OCI-M1 (cell line): ENCODE measurements around the gene CALHM3.
"Not testable (repeated sequence)": the region's sequence is repeated elsewhere in the genome, so short reads cannot be mapped to it uniquely, and the experiment has no call there.

ENCODE experiments used
- DNase-seq: peaks from one replicate; lab custom pipeline; 2025; lab: John Stamatoyannopoulos, UW

The CALHM3 gene

DNA sequence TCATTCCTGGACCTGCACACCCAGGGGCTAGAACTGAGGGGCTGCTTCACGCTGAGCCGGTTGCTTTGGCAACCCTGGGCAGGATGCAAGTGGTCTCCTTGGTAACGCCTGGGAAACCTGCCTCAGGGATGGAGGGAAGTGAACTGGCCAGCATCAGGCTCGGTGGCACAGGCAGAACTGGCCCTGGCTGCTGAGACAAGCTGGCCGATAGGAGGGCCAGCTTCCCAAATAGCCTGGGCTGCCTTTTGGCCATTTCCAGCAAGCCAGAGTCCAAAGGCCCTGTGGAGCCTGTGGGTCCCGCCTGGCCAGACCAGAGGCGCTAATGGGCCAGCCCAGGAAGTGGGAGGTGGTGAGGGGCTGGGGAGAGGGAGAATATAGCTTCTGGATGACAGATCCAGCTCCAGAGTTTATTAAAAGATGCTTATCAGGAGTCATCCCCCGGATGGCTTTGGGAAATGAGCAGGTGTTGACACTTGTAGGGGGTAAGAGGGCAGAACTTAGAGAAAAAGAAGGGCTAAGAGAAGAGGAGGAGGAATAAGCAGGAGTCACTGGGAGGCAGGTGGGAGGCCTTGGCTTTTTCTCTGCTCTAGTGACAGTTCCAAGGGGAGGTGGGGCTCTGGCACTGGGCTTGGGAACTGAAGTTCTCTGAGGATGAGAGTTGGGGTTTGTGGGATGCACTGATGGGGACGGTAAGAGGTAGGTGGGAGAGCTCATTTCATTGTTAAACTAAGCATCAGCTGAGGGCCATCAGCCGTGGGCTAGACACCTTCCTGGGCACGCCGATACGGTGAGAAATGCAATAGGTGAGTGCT lies 24.0 kb upstream of the CALHM3 start:
- no peak for DNase-seq

DNA sequence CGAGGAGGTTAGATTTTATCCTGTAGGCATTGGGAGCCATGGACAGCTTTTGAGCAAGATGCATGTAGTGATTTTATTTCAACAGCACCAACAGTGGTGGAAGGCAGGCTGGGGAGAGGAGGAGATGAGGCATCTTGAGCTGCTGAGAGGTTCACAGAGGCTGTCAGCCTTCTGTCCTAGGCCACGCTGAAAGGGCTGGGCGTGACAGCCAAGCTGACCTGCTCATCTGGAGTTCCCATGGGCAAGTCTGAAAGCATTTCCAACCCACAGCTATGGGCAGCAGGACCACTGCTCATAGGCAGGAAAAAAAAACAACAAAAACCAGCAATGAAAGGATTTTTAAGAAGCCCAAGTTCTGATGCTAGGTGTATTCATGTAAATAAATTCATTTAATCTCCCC lies 22.1 kb upstream of the CALHM3 start:
- no peak for DNase-seq

DNA sequence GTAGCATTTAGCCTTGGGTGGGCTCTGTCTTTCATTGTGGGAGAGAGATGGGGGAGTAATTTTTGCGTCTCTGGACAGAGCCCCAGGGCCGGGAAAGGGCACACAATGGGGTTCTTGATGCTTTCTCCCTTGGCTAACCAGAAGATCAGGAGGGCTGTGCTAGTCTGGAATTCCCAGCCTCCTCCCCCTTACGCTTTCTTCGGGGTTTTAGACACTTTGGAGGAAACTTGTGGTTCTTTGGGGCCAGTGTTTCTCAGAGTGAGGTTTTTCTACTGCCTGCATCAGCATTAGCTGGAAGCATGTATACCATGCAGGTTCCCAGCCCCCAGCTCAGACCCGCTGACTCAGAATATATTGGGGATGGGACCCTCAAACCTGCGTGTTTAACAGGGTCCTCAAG lies 21.4 kb upstream of the CALHM3 start:
- DNase-seq, result no peak

GRCh38 chr10:103499881-103500280 lies 20.8 kb upstream of the CALHM3 start:
- no peak for DNase-seq

GRCh38 chr10:103498936-103499638 lies 20.0 kb upstream of the CALHM3 start:
- DNase-seq, result no peak

DNA sequence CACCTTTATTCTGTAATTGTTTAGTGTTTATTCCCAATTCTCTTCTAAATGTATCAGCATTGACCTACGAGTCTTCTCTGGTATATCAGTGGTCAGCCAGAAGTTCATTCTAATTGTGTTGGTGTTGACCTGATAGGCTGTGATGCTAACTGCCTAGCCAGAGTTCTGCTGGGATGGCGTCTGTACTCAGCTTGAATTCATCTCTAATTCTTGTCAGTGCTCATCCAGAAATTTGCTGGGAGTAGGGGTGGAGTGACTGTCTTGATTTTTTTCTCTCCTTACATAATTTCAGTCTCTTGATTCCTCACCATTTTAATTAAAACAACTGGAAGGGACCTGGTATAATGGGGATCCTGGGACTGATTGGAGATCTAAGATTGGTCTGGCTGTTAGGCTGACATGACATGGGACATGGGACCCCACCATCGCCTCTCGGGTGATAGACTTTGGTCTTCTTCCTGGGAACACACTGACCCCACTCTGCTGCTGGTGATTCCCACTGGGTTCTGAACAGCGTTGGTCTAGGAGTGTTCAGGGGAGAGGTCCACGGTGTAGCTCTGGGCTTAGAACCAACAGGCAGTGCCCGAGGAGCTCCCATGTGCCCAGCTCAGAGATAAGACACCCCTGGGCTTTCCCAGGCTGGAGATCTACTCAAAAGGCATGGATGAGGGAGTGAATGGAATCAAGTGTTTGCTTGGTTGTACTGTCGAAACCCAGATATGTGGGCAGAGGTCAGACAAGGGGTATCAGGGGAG lies 18.3 kb upstream of the CALHM3 start:
- DNase-seq, result no peak

GRCh38 chr10:103495321-103495720 lies 16.3 kb upstream of the CALHM3 start:
- DNase-seq, result no peak

DNA sequence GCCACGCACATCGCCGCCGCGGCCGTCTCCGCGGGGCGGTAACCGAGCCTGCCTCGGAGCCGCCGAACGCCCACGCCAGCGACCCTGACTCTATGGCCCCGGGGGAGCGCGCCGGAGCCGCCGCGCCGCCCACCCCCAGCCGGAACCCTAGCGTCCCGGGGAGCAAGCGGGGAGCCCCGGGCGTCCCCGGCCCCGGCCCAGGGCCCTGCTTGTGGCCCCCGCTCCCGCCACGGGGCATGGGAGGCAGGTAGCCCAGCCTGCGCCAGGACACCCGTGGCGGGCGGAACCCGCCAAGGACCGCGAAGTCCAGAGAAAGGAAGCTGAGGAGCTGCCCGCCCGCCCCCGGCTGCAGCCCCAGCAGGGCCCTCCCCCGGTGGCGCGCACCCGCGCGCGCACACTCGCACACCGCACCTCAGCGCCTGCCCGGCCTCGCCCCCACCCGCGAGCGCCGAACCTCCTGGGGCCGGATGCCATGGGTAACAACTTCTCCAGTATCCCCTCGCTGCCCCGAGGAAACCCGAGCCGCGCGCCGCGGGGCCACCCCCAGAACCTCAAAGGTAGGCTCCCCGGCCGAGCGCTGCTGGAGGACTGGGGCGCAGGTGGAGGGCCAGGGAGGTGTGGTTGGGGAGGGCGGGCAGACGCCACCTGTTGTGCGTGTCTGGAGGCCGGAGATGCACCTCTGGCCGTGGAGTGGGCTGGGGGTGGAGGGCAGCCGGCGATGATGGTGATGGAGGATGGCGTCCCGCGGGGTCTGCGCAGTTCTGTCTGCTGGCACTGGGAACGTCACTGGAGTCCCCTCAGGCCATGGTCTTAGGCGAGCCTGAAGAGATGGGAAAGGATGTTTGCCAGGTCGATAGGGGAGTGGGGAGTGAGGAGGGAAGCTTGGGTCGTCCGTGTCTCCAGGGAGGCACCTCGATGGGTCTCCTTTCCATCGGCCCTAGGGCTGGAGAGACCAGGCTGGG lies 15.2 kb upstream of the CALHM3 start:
- DNase-seq, result no peak

GRCh38 chr10:103493362-103493915 lies 14.4 kb upstream of the CALHM3 start, which contains the start of gene NEURL1:
Gene NEURL1, plus strand, starts transcription at chr10:103493705. Its CDS starts 683 bp downstream, at chr10:103494388.
- no peak for DNase-seq

DNA sequence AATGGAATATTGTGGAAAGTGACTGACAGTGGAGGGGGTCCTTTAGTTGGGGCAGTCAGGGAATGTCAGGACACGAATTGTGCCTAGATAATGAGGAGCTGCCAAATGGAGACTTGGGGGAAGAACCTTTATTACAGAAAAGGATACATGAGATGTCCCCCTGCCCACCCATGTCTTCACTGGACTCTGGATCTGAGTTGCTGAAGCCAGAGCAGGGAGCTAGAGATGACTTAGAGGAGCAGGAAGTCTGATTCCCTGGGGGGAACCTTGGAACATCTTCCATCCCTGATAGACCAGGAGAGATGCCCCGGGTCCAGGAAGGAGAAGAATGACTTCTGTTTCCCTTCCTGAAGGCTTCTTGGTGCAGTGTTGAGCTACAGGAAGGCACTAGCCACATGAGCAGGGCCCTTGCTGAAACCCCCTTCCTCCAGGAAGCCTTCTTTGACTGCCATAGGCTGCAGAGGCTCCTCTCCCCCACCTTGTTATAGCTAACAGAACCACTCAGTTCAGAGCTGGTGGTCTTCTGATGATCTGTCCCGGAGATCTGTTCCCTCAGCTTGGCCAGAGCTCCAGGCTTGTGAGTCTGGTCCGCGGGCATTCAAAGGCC lies 13.7 kb upstream of the CALHM3 start:
- DNase-seq, result no peak

GRCh38 chr10:103491729-103492364 lies 12.8 kb upstream of the CALHM3 start:
- DNase-seq, result no peak

GRCh38 chr10:103490986-103491314 lies 11.9 kb upstream of the CALHM3 start:
- DNase-seq, result no peak

GRCh38 chr10:103487410-103487708 lies 8.3 kb upstream of the CALHM3 start:
- no peak for DNase-seq

DNA sequence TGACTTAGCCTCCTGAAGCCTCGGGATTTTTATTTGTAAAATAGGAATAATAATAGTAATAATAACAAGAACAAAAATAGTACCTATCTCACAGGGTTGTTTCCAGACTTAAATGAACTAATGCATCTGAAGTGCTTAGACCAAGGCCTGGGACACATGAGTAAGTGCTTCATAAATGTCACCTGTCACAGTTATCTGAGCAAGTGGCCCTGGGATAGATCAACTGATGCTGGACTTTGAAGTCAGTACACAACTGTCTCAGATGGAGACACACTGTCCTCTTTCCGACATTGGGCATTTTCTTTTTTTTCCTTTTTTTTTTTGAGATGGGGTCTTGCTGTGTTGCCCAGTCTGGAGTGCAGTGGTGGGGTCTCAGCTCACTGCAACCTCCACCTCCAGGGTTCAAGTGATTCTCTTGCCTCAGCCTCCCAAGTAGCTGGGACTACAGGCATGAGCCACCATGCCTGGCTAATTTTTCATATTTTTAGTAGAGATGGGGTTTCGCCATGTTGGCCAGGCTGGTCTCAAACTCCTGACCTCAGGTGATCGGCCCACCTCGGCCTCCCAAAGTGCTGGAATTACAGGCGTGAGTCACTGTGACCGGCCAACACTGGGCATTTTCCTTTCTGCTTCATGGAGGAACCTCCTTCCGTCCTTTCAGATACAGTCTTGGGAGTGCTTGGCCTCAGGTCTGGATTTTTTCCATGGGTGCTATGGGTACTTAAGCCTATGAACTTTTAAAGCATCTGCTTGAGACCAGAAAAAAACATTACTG lies 7.8 kb upstream of the CALHM3 start:
- DNase-seq, result not testable (repeated sequence)

DNA sequence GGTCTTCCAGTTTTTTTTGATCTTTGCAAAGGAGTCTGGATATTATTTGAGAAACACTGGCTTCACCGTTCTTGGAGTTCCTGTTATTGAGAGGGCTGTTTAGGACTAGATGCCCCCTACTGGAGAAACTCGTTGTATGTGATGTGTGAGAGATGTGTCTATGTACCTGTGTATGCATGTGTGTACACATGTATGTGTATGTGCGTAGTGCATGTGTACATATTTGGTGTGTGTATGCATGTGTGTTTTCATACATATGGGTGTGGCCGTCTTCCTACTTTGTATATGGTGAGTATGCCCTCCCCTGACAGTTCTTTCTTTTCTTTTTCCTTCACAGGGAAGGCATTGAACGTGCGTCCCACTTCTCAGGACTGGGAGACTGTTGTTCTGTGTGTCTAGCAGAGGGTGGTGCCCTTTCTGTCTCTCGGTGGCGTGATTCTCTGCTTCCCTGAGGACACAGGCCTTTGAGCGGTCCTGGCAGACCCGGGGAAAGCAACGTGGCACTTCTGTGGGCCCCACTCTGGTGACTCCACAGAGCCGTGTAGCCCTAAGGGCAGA lies 3.0 kb upstream of the CALHM3 start:
- peak; percentile 88 for DNase-seq

DNA sequence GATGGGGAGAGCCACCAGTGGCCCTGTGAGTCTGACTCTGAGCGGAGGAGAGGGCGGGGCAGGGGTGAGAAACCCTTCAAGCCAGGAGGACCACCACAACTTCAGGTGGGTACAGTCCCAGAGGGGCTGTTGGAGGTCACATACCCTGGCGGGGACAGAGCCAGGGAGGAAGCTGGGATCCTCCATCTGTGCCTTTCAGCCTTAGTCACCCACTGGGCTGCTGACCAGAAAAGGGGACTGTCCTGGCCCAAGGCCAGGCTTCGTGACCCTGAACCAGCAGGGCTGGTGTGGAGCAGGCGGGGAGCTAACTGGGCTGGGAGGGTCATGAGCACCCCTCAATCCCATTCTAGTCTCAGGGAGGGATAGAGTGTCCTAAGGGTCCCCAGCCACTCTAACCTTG lies 1.5 kb upstream of the CALHM3 start:
- DNase-seq, result no peak

DNA sequence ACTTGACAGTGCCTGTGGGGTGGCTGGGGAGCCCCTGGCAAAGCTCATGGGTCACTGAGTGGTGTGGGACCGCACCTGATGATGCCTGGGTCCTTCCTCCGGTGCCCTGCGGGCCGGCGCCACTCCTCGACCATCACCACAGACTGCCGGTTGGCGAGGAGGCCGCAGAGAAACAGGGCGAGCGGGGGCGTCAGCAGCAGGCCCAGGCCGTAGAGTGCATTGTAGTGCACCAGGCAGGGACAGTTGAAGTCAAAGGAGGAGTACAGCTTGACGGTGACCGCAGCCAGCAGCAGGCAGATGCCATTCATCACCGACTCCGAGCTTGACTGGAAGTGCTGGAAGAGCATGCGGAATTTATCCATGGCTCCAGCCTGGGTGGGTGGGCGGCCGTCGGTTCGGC lies 369 bp downstream of the CALHM3 start:
- no peak for DNase-seq

DNA sequence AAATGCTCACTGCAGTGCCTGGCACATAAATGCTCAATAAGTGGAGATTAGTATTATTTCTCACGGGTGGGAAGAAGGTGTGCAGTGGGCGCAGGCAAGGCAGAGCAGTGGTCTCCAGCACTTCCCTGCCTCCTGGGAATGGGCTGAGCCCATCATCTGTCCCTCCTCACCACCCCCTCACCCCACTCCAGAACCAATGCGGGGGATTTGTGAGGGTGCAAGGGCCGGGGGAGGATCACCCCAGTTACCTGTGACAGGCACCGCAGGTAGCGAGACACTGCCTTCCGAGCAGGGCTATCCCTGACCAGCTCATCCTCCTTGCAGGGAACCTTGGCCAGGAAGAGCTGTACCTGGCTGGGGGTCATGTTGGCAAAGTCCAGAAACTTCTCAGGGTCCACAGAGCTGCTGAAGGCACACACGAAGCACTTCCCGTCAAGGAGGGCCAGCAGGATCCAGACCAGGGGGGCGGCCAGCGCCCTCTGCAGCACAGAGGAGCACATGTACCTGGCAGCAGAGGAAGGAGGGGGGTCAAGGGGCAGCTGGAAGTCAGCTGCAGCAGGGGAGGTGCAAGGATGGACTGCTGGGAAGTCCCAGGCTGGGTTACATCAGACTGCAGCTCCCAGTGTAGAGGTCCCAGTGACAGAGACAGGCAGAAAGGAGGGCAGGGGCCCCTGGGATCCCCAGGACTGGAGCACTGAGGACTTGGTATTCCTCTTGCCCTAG lies 2.8 kb downstream of the CALHM3 start:
- peak; percentile 57 for DNase-seq

- DNase-seq, result no peak
Measured at GRCh38 chr10:103475437-103475836, 3.6 kb downstream of the CALHM3 start.
